Measurements from ENCODE around the gene TMPRSS11A.

Gene TMPRSS11A

GRCh38 chr4:67896421-67897065 lies 66.8 kb downstream of the TMPRSS11A start:
- H3K27me3 ChIP-seq (ENCODE audit: control insufficient read depth in 5 of 5, insufficient read depth in 4 of 5, low read length in 5 of 5), result no peaks in the 10 kb centered on the region

GRCh38 chr4:67894659-67895058 lies 68.6 kb downstream of the TMPRSS11A start:
- Histone ChIP-seq H3K36me3 (ENCODE audit: control insufficient read depth in 5 of 5, insufficient read depth in 5 of 5, low read length in 5 of 5) (no peaks in the 10 kb centered on the region), H3K9ac (ENCODE audit: low read length in 5 of 5) (no peak overlapping the region), H3K4me3 (ENCODE audit: low read depth in 1 of 5, low read length in 5 of 5) (no peak overlapping the region), H3K27ac (ENCODE audit: low read depth, low read length) (no peak overlapping the region), H3K9me3 (ENCODE audit: control insufficient read depth in 5 of 5, low read length in 5 of 5) (no peaks in the 10 kb centered on the region), H3K27me3 (ENCODE audit: control insufficient read depth in 5 of 5, insufficient read depth in 4 of 5, low read length in 5 of 5) (no peaks in the 10 kb centered on the region), H3K4me1 (ENCODE audit: control insufficient read depth in 5 of 5, insufficient read depth in 5 of 5, low read length in 5 of 5) (no peaks in the 10 kb centered on the region)

More at GRCh38 chr4:67896421-67897065, 66.8 kb downstream of the TMPRSS11A start:
- H3K4me3 ChIP-seq (ENCODE audit: low read depth in 1 of 5, low read length in 5 of 5), result no peak overlapping the region
- H3K9ac ChIP-seq (ENCODE audit: low read length in 5 of 5), result no peak overlapping the region
- no peaks in the 10 kb centered on the region for H3K9me3 ChIP-seq (ENCODE audit: control insufficient read depth in 5 of 5, low read length in 5 of 5)
- H3K36me3 ChIP-seq (ENCODE audit: control insufficient read depth in 5 of 5, insufficient read depth in 5 of 5, low read length in 5 of 5), result no peaks in the 10 kb centered on the region
- no peak overlapping the region for H3K27ac ChIP-seq (ENCODE audit: low read depth, low read length)
- no peaks in the 10 kb centered on the region for H3K4me1 ChIP-seq (ENCODE audit: control insufficient read depth in 5 of 5, insufficient read depth in 5 of 5, low read length in 5 of 5)

- H3K4me3 ChIP-seq (ENCODE audit: low read depth in 1 of 5, low read length in 5 of 5), result no peak overlapping the region
- no peak overlapping the region for H3K27ac ChIP-seq (ENCODE audit: low read depth, low read length)
- no peaks in the 10 kb centered on the region for H3K9me3 ChIP-seq (ENCODE audit: control insufficient read depth in 5 of 5, low read length in 5 of 5)
- H3K27me3 ChIP-seq (ENCODE audit: control insufficient read depth in 5 of 5, insufficient read depth in 4 of 5, low read length in 5 of 5), result no peaks in the 10 kb centered on the region
- no peaks in the 10 kb centered on the region for H3K4me1 ChIP-seq (ENCODE audit: control insufficient read depth in 5 of 5, insufficient read depth in 5 of 5, low read length in 5 of 5)
- no peaks in the 10 kb centered on the region for H3K36me3 ChIP-seq (ENCODE audit: control insufficient read depth in 5 of 5, insufficient read depth in 5 of 5, low read length in 5 of 5)
- H3K9ac ChIP-seq (ENCODE audit: low read length in 5 of 5), result no peak overlapping the region
Observed at GRCh38 chr4:67892905-67893304, 70.4 kb downstream of the TMPRSS11A start.

- no peaks in the 10 kb centered on the region for H3K27me3 ChIP-seq (ENCODE audit: control insufficient read depth in 5 of 5, insufficient read depth in 4 of 5, low read length in 5 of 5)
- no peak overlapping the region for H3K9ac ChIP-seq (ENCODE audit: low read length in 5 of 5)
- H3K9me3 ChIP-seq (ENCODE audit: control insufficient read depth in 5 of 5, low read length in 5 of 5), result no peaks in the 10 kb centered on the region
- H3K4me1 ChIP-seq (ENCODE audit: control insufficient read depth in 5 of 5, insufficient read depth in 5 of 5, low read length in 5 of 5), result no peaks in the 10 kb centered on the region
- H3K27ac ChIP-seq (ENCODE audit: low read depth, low read length), result no peak overlapping the region
- no peak overlapping the region for H3K4me3 ChIP-seq (ENCODE audit: low read depth in 1 of 5, low read length in 5 of 5)
- no peaks in the 10 kb centered on the region for H3K36me3 ChIP-seq (ENCODE audit: control insufficient read depth in 5 of 5, insufficient read depth in 5 of 5, low read length in 5 of 5)
Observed at GRCh38 chr4:67892253-67892652, 71.0 kb downstream of the TMPRSS11A start.

GRCh38 chr4:67891645-67892044 lies 71.6 kb downstream of the TMPRSS11A start:
- Histone ChIP-seq H3K27ac (ENCODE audit: low read depth, low read length) (no peak overlapping the region), H3K36me3 (ENCODE audit: control insufficient read depth in 5 of 5, insufficient read depth in 5 of 5, low read length in 5 of 5) (no peaks in the 10 kb centered on the region), H3K9me3 (ENCODE audit: control insufficient read depth in 5 of 5, low read length in 5 of 5) (no peaks in the 10 kb centered on the region), H3K27me3 (ENCODE audit: control insufficient read depth in 5 of 5, insufficient read depth in 4 of 5, low read length in 5 of 5) (no peaks in the 10 kb centered on the region), H3K4me1 (ENCODE audit: control insufficient read depth in 5 of 5, insufficient read depth in 5 of 5, low read length in 5 of 5) (no peaks in the 10 kb centered on the region), H3K4me3 (ENCODE audit: low read depth in 1 of 5, low read length in 5 of 5) (no peak overlapping the region), H3K9ac (ENCODE audit: low read length in 5 of 5) (no peak overlapping the region)

- Histone ChIP-seq H3K9ac (ENCODE audit: low read length in 5 of 5) (no peak overlapping the region), H3K9me3 (ENCODE audit: control insufficient read depth in 5 of 5, low read length in 5 of 5) (no peaks in the 10 kb centered on the region), H3K4me1 (ENCODE audit: control insufficient read depth in 5 of 5, insufficient read depth in 5 of 5, low read length in 5 of 5) (no peaks in the 10 kb centered on the region), H3K27me3 (ENCODE audit: control insufficient read depth in 5 of 5, insufficient read depth in 4 of 5, low read length in 5 of 5) (no peaks in the 10 kb centered on the region), H3K4me3 (ENCODE audit: low read depth in 1 of 5, low read length in 5 of 5) (no peak overlapping the region), H3K27ac (ENCODE audit: low read depth, low read length) (no peak overlapping the region), H3K36me3 (ENCODE audit: control insufficient read depth in 5 of 5, insufficient read depth in 5 of 5, low read length in 5 of 5) (no peaks in the 10 kb centered on the region)
Observed at GRCh38 chr4:67886281-67886680, 77.0 kb downstream of the TMPRSS11A start.

- Histone ChIP-seq H3K27me3 (ENCODE audit: control insufficient read depth in 5 of 5, insufficient read depth in 4 of 5, low read length in 5 of 5) (no peaks in the 10 kb centered on the region), H3K9me3 (ENCODE audit: control insufficient read depth in 5 of 5, low read length in 5 of 5) (no peaks in the 10 kb centered on the region), H3K27ac (ENCODE audit: low read depth, low read length) (no peak overlapping the region), H3K36me3 (ENCODE audit: control insufficient read depth in 5 of 5, insufficient read depth in 5 of 5, low read length in 5 of 5) (no peaks in the 10 kb centered on the region), H3K9ac (ENCODE audit: low read length in 5 of 5) (no peak overlapping the region), H3K4me1 (ENCODE audit: control insufficient read depth in 5 of 5, insufficient read depth in 5 of 5, low read length in 5 of 5) (no peaks in the 10 kb centered on the region), H3K4me3 (ENCODE audit: low read depth in 1 of 5, low read length in 5 of 5) (no peak overlapping the region)
Observed at GRCh38 chr4:67885762-67886161, 77.5 kb downstream of the TMPRSS11A start.

GRCh38 chr4:67884701-67885100 lies 78.6 kb downstream of the TMPRSS11A start:
- H3K4me1 ChIP-seq (ENCODE audit: control insufficient read depth in 5 of 5, insufficient read depth in 5 of 5, low read length in 5 of 5), result no peaks in the 10 kb centered on the region
- H3K27me3 ChIP-seq (ENCODE audit: control insufficient read depth in 5 of 5, insufficient read depth in 4 of 5, low read length in 5 of 5), result no peaks in the 10 kb centered on the region
- no peak overlapping the region for H3K4me3 ChIP-seq (ENCODE audit: low read depth in 1 of 5, low read length in 5 of 5)
- no peak overlapping the region for H3K27ac ChIP-seq (ENCODE audit: low read depth, low read length)
- no peak overlapping the region for H3K9ac ChIP-seq (ENCODE audit: low read length in 5 of 5)
- no peaks in the 10 kb centered on the region for H3K36me3 ChIP-seq (ENCODE audit: control insufficient read depth in 5 of 5, insufficient read depth in 5 of 5, low read length in 5 of 5)
- H3K9me3 ChIP-seq (ENCODE audit: control insufficient read depth in 5 of 5, low read length in 5 of 5), result no peaks in the 10 kb centered on the region

- H3K4me1 ChIP-seq (ENCODE audit: control insufficient read depth in 5 of 5, insufficient read depth in 5 of 5, low read length in 5 of 5), result peaks cover 0 to 2% (median 0%) of the 10 kb centered on the region in 5 donors
- H3K9ac ChIP-seq (ENCODE audit: low read length in 5 of 5), result no peak within 1 kb of the TSS
- no peak within 1 kb of the TSS for H3K4me3 ChIP-seq (ENCODE audit: low read depth in 1 of 5, low read length in 5 of 5)
- no peak within 1 kb of the TSS for H3K27ac ChIP-seq (ENCODE audit: low read depth, low read length)
- H3K9me3 ChIP-seq (ENCODE audit: control insufficient read depth in 5 of 5, low read length in 5 of 5), result no peaks in the 10 kb centered on the region
- H3K27me3 ChIP-seq (ENCODE audit: control insufficient read depth in 5 of 5, insufficient read depth in 4 of 5, low read length in 5 of 5), result no peaks in the 10 kb centered on the region
- no peaks in the 10 kb centered on the region for H3K36me3 ChIP-seq (ENCODE audit: control insufficient read depth in 5 of 5, insufficient read depth in 5 of 5, low read length in 5 of 5)
Observed at GRCh38 chr4:67883902-67884301, 79.4 kb downstream of the TMPRSS11A start, which contains the start of gene TMPRSS11D. TMPRSS11D (minus strand) TSS chr4:67884002; CDS start chr4:67883933, 69 bp downstream.

GRCh38 chr4:67883458-67883857 lies 79.8 kb downstream of the TMPRSS11A start:
- no peak overlapping the region for H3K27ac ChIP-seq (ENCODE audit: low read depth, low read length)
- H3K4me1 ChIP-seq (ENCODE audit: control insufficient read depth in 5 of 5, insufficient read depth in 5 of 5, low read length in 5 of 5), result peaks cover 0 to 4% (median 0%) of the 10 kb centered on the region in 5 donors
- H3K9ac ChIP-seq (ENCODE audit: low read length in 5 of 5), result no peak overlapping the region
- H3K4me3 ChIP-seq (ENCODE audit: low read depth in 1 of 5, low read length in 5 of 5), result no peak overlapping the region
- no peaks in the 10 kb centered on the region for H3K36me3 ChIP-seq (ENCODE audit: control insufficient read depth in 5 of 5, insufficient read depth in 5 of 5, low read length in 5 of 5)
- H3K27me3 ChIP-seq (ENCODE audit: control insufficient read depth in 5 of 5, insufficient read depth in 4 of 5, low read length in 5 of 5), result no peaks in the 10 kb centered on the region
- no peaks in the 10 kb centered on the region for H3K9me3 ChIP-seq (ENCODE audit: control insufficient read depth in 5 of 5, low read length in 5 of 5)

Data from subcutaneous abdominal adipose tissue (tissue), 5 donors.